SK-N-SH (cell line): Measurements from ENCODE around the gene SHISAL1. TPM values are rescaled to one million over a fixed set of nuclear protein-coding genes. Genes with fewer than 3 reads are reported as not detected.

Source experiments
- CTCF ChIA-PET: fragments of 300-600, 350-600 bp; formaldehyde crosslinking; extraction: SDS; loops from one replicate; lab custom pipeline; 2021; lab: Yijun Ruan, JAX
- POLR2A ChIA-PET: fragments of 350-600 bp; sonication (Branson Sonifier 250); formaldehyde crosslinking; extraction: SDS; loops from one replicate; lab custom pipeline; 2020; ENCODE audit warnings: antibody characterized with exemption, inconsistent platforms; lab: Yijun Ruan, JAX
- DNase-seq: peaks from one replicate; pipeline ENCODE4 v3.0.0; 2012
- H2AFZ ChIP-seq: fragments of 200-600 bp; sonication (generic); 2 replicates; pipeline ENCODE4 v1.8.1; 2016; ENCODE audit warnings: antibody characterized with exemption, mild to moderate bottlenecking, low read depth
- H3F3A ChIP-seq: fragments of 200-600 bp; sonication (generic); replicated peaks from 2 replicates; pipeline ENCODE3; 2016; ENCODE audit warnings: antibody characterized with exemption, mild to moderate bottlenecking; ENCODE audit not compliant: insufficient read depth
- H3K27ac ChIP-seq, 2 experiments: fragments of 200-500 bp in 1 of 2; fragments of 200-600 bp in 1 of 2; sonication (Bioruptor generic) in 1 of 2; sonication (generic), shearing (Covaris generic) in 1 of 2; 2 replicates each; pipeline versions ENCODE4 v1.5.1 to v1.6.1; 2014 to 2016; ENCODE audit warnings: low read depth in 2 of 2, inconsistent platforms in 1 of 2, low read length in 1 of 2, mild to moderate bottlenecking in 1 of 2, mixed read lengths in 1 of 2
- H3K27me3 ChIP-seq: fragments of 200-600 bp; sonication (generic), shearing (Covaris generic); 2 replicates; pipeline ENCODE4 v1.6.1; 2016; ENCODE audit warnings: mixed run types; ENCODE audit not compliant: insufficient read depth
- H3K36me3 ChIP-seq, 2 experiments: fragments of 200-500 bp in 1 of 2; fragments of 200-600 bp in 1 of 2; sonication (Bioruptor generic) in 1 of 2; sonication (generic) in 1 of 2; replicated peaks in 1 of 2; 2 replicates each; pipeline versions ENCODE3 to v1.5.1; 2014 to 2016; ENCODE audit warnings: low read length in 1 of 2, mild to moderate bottlenecking in 1 of 2; ENCODE audit not compliant: insufficient read depth in 2 of 2, control insufficient read depth in 1 of 2
- H3K4me1 ChIP-seq, 2 experiments: fragments of 200-500 bp in 1 of 2; fragments of 200-600 bp in 1 of 2; sonication (Bioruptor generic) in 1 of 2; sonication (generic), shearing (Covaris generic) in 1 of 2; 2 replicates each; pipeline versions ENCODE4 v1.5.1 to v1.6.1; 2014 to 2016; ENCODE audit warnings: low read depth in 1 of 2, low read length in 1 of 2, mixed run types in 1 of 2; ENCODE audit not compliant: insufficient read depth in 2 of 2, control insufficient read depth in 1 of 2
- H3K4me2 ChIP-seq: fragments of 200-600 bp; sonication (generic), shearing (Covaris generic); 2 replicates; pipeline ENCODE4 v1.6.1; 2017; ENCODE audit warnings: mixed run types
- H3K4me3 ChIP-seq, 2 experiments: fragments of 200-500 bp in 1 of 2; fragments of 200-600 bp in 1 of 2; sonication (Bioruptor generic) in 1 of 2; sonication (generic), shearing (Covaris generic) in 1 of 2; 2 replicates each; pipeline versions ENCODE4 v1.5.1 to v1.8.1; 2014 to 2016; ENCODE audit warnings: low read depth in 2 of 2, inconsistent platforms in 1 of 2, low read length in 1 of 2, mild to moderate bottlenecking in 1 of 2, mixed read lengths in 1 of 2, moderate library complexity in 1 of 2
- H3K79me2 ChIP-seq: fragments of 200-600 bp; sonication (generic); 2 replicates; pipeline ENCODE4 v1.8.1; 2017; ENCODE audit warnings: mild to moderate bottlenecking; ENCODE audit not compliant: insufficient read depth
- H3K9ac ChIP-seq: fragments of 200-600 bp; sonication (generic); 2 replicates; pipeline ENCODE4 v1.6.1; 2017; ENCODE audit warnings: mixed run types
- H3K9me2 ChIP-seq: fragments of 200-600 bp; sonication (generic); 2 replicates; pipeline ENCODE4 v1.6.1; 2017; ENCODE audit warnings: mixed run types
- H3K9me3 ChIP-seq: fragments of 200-600 bp; sonication (generic); 2 replicates; pipeline ENCODE4 v1.6.1; 2017; ENCODE audit warnings: mixed run types, mild to moderate bottlenecking, moderate library complexity
- H4K20me1 ChIP-seq: fragments of 200-600 bp; sonication (generic); 2 replicates; pipeline ENCODE4 v1.6.1; 2017; ENCODE audit warnings: mild to moderate bottlenecking, mixed run types; ENCODE audit not compliant: insufficient read depth
- CHD2 ChIP-seq: fragments of 150-350 bp; IDR thresholded peaks from 2 replicates; pipeline ENCODE4 v1.6.1; 2018; ENCODE audit warnings: low read length; ENCODE audit not compliant: partially characterized antibody
- ELF1 ChIP-seq: IDR thresholded peaks from 2 replicates; pipeline ENCODE4 v1.4.0; 2012
- EZH2phosphoT487 ChIP-seq: fragments of 200-600 bp; sonication (generic); IDR thresholded peaks from 2 replicates; pipeline ENCODE4 v1.6.1; 2017; ENCODE audit warnings: low read depth, mixed run types, mild to moderate bottlenecking, antibody characterized with exemption, moderate library complexity, borderline replicate concordance
- GABPA ChIP-seq: IDR thresholded peaks from 2 replicates; pipeline ENCODE4 v1.4.0; 2012; ENCODE audit warnings: low read depth, mild to moderate bottlenecking
- IRF3 ChIP-seq: fragments of 150-350 bp; IDR thresholded peaks from 2 replicates; pipeline ENCODE4 v1.6.1; 2016; ENCODE audit warnings: mild to moderate bottlenecking, low read depth, low read length
- JUND ChIP-seq: IDR thresholded peaks from 2 replicates; pipeline ENCODE4 v1.4.0; 2012
- MXI1 ChIP-seq: IDR thresholded peaks from 2 replicates; pipeline ENCODE4 v1.6.1; 2012; ENCODE audit warnings: mild to moderate bottlenecking, low read depth, low read length, improper control_type of control experiment
- NFIC ChIP-seq: IDR thresholded peaks from 2 replicates; pipeline ENCODE4 v1.4.0; 2012; ENCODE audit warnings: borderline replicate concordance
- NRF1 ChIP-seq: IDR thresholded peaks from 2 replicates; pipeline ENCODE4 v1.6.1; 2012; ENCODE audit warnings: low read depth, mild to moderate bottlenecking, low read length
- SIN3A ChIP-seq: IDR thresholded peaks from 2 replicates; pipeline ENCODE4 v1.6.1; 2012; ENCODE audit warnings: low read depth, mild to moderate bottlenecking, low read length, moderate library complexity, borderline replicate concordance
- SMC3 ChIP-seq: IDR thresholded peaks from 2 replicates; pipeline ENCODE4 v1.6.1; 2012; ENCODE audit warnings: low read depth, low read length, improper control_type of control experiment
- TAF1 ChIP-seq: IDR thresholded peaks from 2 replicates; pipeline ENCODE4 v1.6.1; 2012; ENCODE audit warnings: low read depth, mild to moderate bottlenecking, low read length, moderate library complexity, borderline replicate concordance
- TEAD4 ChIP-seq: IDR thresholded peaks from 2 replicates; pipeline ENCODE4 v1.4.0; 2012; ENCODE audit warnings: mild to moderate bottlenecking, borderline replicate concordance; ENCODE audit not compliant: insufficient read depth
- YY1 ChIP-seq: IDR thresholded peaks from 2 replicates; pipeline ENCODE4 v1.4.0; 2012; ENCODE audit warnings: low read depth, mild to moderate bottlenecking
- WGBS: methylation state at CpG from one replicate; pipeline ENCODE4 v1.1.6; 2017; ENCODE audit warnings: low lambda C conversion rate; 5-methylcytosine and 5-hydroxymethylcytosine counted together
- polyA plus RNA-seq, 3 experiments: library from polyadenylated mRNA; depleted of rRNA; stranded (reverse); fragments of >200 nt; gene quantifications; 2 replicates each; pipeline ENCODE4 v1.2.3, GENCODE V29; 2012
- TF ChIP-seq, protein P1 (sequence below): IDR thresholded peaks from 2 replicates; pipeline ENCODE4 v1.4.0; 2012; ENCODE audit warnings: low read depth, borderline replicate concordance
- TF ChIP-seq, protein P2 (sequence below): fragments of 150-350 bp; IDR thresholded peaks from 2 replicates; pipeline ENCODE4 v1.6.1; 2017; ENCODE audit warnings: antibody characterized with exemption, low read length, low read depth, borderline replicate concordance

SHISAL1 gene
- polyA plus RNA-seq, 1 of the 3 experiments (the other 2 are of a cell fraction), result 0.10 TPM

DNA sequence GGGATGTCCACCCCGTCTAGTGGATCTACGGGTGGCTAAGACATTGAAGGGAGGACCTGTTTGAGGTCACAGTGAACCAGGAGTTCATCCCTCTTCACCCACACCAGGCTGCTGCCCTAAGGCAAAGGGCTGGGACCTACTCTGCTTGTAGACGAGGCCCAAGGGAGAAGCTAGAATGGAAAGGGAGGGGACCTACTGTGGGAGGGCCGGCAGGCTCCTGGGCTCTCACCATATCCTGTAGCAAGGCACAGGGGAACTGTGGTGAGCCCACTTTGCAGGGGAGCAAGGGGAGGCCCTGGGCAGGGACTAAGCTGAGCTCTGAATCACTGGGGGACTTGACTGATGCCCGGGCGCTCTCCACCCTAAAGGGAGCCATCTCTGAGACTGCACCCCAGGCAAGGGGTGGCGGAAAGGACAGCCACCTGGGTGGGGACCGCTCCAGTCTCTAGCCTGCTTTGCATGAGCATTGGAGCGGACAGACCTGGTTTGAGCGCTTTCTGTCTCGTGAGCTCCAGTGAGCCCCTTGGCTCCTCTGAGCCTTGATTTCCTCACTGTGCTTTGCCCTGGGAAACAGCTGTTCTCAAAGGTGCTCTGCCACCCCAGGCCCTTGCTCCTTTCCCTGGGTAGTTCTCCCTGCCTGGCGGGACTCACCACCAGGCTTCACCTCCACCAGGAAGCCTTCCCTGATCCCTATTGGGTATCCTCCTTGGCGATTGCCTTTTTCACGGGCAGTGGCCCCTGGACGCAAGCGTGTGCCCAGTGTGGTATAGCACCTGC lies 107.8 kb downstream of the SHISAL1 start:
- no peak overlapping the region for H3K4me3 ChIP-seq
- no peak overlapping the region for H3K9ac ChIP-seq
- TF ChIP-seq TEAD4 (no peak), SIN3A (no peak), ELF1 (no peak), EZH2phosphoT487 (no peak), NRF1 (no peak), SMC3 (no peak), CHD2 (no peak), GABPA (no peak), YY1 (no peak), IRF3 (no peak), NFIC (no peak), TAF1 (no peak), JUND (no peak)
- TF ChIP-seq, protein P1, sequence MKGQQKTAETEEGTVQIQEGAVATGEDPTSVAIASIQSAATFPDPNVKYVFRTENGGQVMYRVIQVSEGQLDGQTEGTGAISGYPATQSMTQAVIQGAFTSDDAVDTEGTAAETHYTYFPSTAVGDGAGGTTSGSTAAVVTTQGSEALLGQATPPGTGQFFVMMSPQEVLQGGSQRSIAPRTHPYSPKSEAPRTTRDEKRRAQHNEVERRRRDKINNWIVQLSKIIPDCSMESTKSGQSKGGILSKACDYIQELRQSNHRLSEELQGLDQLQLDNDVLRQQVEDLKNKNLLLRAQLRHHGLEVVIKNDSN, result no peak
- no peaks in the 10 kb centered on the region; the same call in 1 of the 2 replicates for H3K9me3 ChIP-seq
- H4K20me1 ChIP-seq, result no peaks in the 10 kb centered on the region
- H3K27ac ChIP-seq, result no peak overlapping the region
- 69% methylated on average over 11 of the region's 16 CpGs for WGBS
- H3K36me3 ChIP-seq, result no peaks in the 10 kb centered on the region
- CTCF ChIA-PET, result interaction anchor here (1.2 kb wide), 1 partner anchor 39 kb away, joined by 3 read pairs; no protein-coding TSS in a partner anchor
- no peaks in the 10 kb centered on the region for H3K79me2 ChIP-seq
- peaks cover 0 to 20% of the 10 kb centered on the region in 2 experiments; a peak in 1 of 4 replicates for H3K4me1 ChIP-seq
- POLR2A ChIA-PET, result no interaction called here
- no peak for DNase-seq
- H2AFZ ChIP-seq, result no peak overlapping the region
- no peaks in the 10 kb centered on the region for H3K27me3 ChIP-seq
- no peaks in the 10 kb centered on the region for H3F3A ChIP-seq
- no peak overlapping the region for H3K4me2 ChIP-seq
- H3K9me2 ChIP-seq, result no peaks in the 10 kb centered on the region

GRCh38 chr22:44203203-44203602 lies 109.5 kb downstream of the SHISAL1 start:
- Histone ChIP-seq H4K20me1 (no peaks in the 10 kb centered on the region), H3K36me3 (no peaks in the 10 kb centered on the region), H3K4me2 (no peak overlapping the region), H3K79me2 (no peaks in the 10 kb centered on the region), H3K4me1 (peaks cover 0 to 22% of the 10 kb centered on the region in 2 experiments; a peak in 1 of 4 replicates), H3F3A (no peaks in the 10 kb centered on the region), H2AFZ (no peak overlapping the region), H3K27me3 (no peaks in the 10 kb centered on the region), H3K9me3 (no peaks in the 10 kb centered on the region), H3K9me2 (no peaks in the 10 kb centered on the region), H3K4me3 (no peak overlapping the region), H3K27ac (no peak overlapping the region), H3K9ac (no peak overlapping the region)
- POLR2A ChIA-PET, result no interaction called here
- 55% methylated on average over 6 of the region's 6 CpGs for whole genome bisulfite sequencing
- no peak for DNase-seq
- CTCF ChIA-PET, result no interaction called here
- TF ChIP-seq, protein P2, sequence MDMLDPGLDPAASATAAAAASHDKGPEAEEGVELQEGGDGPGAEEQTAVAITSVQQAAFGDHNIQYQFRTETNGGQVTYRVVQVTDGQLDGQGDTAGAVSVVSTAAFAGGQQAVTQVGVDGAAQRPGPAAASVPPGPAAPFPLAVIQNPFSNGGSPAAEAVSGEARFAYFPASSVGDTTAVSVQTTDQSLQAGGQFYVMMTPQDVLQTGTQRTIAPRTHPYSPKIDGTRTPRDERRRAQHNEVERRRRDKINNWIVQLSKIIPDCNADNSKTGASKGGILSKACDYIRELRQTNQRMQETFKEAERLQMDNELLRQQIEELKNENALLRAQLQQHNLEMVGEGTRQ, result no peak
- no peak for TF ChIP-seq TEAD4
- no peak for TF ChIP-seq MXI1
- no peak for TF ChIP-seq YY1
- TF ChIP-seq, all 33 proteins: peak for 0
